Mammary epithelial cell (primary cell): ENCODE measurements around the gene FAM240A.

Experiments
- CTCF ChIP-seq, 2 donors: IDR thresholded peaks in 1 of 2; conservative IDR thresholded peaks in 1 of 2; 2 replicates each; pipeline ENCODE4 v1.5.1; 2011 to 2012; ENCODE audit warnings: inconsistent platforms in 2 of 2, low read length in 2 of 2, mild to moderate bottlenecking in 2 of 2, control low read depth in 1 of 2, low read depth in 1 of 2; ENCODE audit not compliant: insufficient read depth in 1 of 2; ENCODE audit errors: extremely low read depth in 1 of 2
- EZH2 ChIP-seq: IDR thresholded peaks from 2 replicates; pipeline ENCODE4 v1.6.1; 2012; ENCODE audit warnings: low read length, inconsistent platforms, borderline replicate concordance

GRCh38 chr3:46661776-46662766, 49.7 kb downstream of the FAM240A start:
- no peak for TF ChIP-seq CTCF (conservative IDR thresholded peaks at IDR 0.05 in 1 of 2, IDR thresholded peaks at IDR 0.05 in 1 of 2; ENCODE audit: extremely low read depth in 1 of 2, insufficient read depth in 1 of 2, low read depth in 1 of 2, low read length in 2 of 2)
- no peak for TF ChIP-seq EZH2
